NCI-H1092 (cell line): ENCODE results near the gene TTC7B.

Experiments
- DNase-seq: peaks from one replicate; lab custom pipeline; 2025; lab: John Stamatoyannopoulos, UW

Gene TTC7B

DNA sequence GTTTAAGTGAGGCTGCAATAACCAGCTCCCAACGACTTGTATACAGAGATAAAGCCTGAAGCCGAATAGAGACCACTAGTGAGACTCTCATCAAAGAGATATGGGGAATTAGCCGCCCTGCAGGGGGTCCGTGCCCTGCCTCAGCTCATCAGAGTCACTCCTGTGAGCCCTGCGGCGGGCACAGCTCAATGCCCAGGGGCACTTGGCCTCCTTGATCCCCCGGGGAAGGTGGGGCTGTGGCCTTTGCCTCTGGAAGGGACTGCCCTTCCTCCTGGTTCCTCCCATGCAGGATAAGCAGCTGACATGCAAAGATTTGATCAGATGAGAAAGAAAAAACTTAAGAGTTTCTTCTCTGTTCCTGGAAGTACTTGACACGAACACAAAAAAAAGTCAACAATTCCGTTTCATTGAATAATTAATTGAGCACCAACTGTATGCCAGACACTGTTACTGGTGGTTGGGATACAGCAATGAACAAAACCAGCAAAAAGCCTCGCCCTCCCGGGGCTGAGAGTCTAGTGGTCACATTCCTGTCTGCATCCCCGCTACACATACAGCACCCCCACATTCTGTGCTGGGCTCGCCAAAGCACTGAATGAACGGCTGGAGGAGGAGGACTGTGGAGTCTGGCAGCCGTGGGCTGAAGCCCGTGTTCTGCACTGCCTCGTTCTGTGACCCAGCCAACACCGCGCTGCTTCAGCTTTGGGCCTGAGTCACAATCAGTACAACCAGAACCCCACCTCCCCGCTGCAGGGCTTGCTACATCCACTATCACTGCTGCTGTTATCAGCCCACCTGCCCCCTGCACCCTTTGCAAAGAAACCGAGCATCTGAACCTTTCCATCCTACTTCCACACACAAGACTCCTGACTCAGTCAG is 10.3 kb downstream of the TTC7B start:
- DNase-seq: no peak

- DNase-seq: no peak
These were observed 11.2 kb downstream of the TTC7B start for GRCh38 chr14:90805084-90805391.

DNA sequence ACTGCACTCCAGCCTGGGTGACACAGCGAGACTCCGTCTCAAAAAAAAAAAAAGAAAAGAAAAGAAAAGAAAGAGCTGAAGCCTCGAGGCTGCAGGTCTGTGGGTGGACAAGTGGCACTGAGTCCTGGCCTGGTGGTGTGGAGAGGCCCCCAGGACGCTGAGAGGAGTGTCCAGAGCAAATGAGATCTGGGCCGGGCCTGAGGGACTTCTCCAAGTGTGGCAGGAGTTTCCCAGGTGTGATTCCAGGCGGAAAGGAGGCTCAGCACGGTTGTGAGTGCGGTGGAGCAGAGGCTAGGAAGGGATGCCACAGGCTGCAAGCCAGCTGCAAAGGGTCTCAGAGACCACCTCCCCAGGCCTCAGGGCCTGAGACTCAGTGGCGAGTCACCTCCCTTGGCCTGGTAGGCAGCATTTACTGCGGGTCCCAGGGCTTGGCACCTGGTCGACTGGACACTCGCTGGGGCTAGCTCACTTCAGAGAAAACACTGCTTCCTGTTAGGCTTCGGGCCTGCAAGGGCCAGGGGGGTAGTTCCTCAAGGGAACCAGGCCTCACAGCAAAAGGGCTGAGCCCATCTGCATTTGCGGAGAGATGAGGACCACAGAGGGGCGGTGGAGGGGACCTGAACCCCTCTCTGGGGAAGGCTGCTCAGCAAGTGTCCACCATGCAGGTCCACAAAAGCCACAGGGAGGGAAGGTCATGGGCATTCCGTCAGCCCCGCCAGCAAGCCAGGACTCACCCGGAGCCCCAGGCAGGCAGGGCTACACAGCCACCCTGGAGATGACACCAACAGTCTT is 11.7 kb downstream of the TTC7B start:
- no peak for DNase-seq

DNA sequence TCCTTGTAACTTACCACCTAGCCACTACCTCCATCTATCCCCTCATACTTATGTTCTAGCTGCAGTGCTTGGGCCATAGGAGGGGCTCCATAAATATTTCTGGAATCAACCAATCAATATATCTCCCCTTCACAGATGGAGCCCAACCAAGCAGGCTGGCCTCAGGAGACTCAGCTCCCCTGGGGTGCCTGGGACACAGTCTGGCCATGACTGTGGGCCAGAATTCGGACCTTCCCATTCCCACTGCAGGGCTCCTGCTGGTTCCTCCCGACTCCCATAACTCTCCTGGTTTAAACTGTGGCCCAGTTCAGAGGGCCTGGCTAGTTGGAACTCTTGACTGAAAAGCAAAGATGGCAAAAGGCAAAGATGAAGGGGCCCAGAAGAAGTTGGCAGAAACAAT is 13.0 kb downstream of the TTC7B start:
- DNase-seq: no peak

- no peak for DNase-seq
These were observed 16.8 kb downstream of the TTC7B start for GRCh38 chr14:90799420-90799819.

- DNase-seq: no peak
These were observed 18.3 kb downstream of the TTC7B start for GRCh38 chr14:90797919-90798318.

- no peak for DNase-seq
These were observed 18.8 kb downstream of the TTC7B start for GRCh38 chr14:90797451-90797850.

DNA sequence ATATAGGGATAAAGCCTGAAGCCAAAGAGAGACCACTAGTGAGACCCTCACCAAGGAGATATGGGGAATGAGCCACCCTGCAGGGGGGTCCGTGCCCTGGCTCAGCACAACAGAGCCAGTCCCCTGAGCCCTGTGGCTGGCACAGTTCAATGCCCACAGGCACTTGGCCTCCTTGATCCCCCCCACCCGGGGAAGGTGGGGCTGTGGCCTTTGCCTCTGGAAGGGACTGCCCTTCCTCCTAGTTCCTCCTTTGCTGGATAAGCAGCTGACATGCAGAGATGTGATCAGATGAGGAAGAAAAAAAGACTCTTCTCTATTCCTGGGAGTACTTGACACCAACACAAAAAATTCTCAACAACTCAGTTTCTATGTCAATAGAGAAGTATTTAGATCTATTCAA is 19.9 kb downstream of the TTC7B start:
- no peak for DNase-seq

DNA sequence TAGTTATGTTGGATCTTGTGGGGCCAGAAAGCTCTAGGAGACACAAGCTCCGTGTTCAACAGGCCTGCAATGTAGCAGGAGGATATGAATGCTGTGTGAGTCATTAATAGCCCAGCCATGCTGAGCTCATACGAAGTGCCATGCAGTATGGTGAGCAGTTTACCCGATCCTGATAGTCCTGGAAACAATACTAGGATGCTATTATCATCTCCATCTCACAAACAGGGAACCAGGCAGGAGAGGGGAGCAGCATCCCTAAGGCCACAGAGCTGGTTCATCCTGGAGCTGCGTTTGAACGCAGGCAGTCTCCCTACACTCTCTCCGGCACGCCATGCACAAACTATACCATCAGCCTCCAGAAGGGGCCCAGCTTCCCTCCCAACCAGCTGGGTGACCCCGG is 20.5 kb downstream of the TTC7B start:
- DNase-seq: no peak

DNA sequence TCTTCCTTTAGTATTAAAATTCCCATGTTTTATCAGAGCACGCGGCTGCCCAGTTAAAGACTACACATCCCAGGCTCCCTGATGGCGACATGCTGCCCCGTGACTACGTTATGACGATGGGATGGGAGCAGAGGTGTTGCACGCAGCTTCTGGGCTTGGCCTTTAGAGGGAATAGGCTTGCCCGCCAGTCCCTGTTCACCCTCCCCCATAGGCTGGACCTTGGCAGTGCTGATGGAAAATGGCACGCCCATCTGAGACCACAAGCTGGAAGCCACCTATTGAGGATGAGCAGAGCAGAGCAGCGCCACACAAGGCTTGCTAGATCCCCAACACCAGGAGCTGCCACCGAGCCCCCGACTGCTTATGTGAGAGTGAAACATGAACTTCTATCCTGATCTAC is 24.7 kb downstream of the TTC7B start:
- DNase-seq: no peak

GRCh38 chr14:90788031-90788430 is 28.2 kb downstream of the TTC7B start:
- DNase-seq: no peak

DNA sequence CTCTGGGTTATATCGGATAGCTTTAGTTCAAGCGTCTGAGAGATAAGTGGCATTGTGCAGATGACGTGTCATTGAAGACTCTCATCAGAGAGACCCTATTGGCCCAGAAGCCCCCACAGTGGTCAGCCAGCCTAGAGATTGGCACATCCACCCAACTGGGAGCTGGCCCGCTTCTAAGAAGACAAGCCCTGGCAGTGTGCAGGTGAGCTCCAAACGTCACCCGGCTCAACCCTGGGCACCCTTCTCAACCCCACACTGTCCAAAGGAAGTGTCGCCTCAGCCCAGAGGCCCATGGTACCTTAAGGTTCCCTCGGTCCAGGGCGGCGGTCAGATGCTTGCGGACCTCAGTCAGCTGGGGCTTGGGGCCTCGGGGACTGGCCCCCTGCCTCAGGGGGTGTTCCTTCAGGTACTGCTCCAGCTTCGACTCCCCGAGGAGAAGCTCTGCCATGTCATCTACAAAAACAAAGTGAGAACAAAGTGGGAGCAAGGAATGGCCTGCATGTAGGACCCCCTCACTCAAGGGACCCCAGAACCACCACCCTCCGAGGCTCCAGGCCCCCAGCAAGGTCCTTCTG is 30.3 kb downstream of the TTC7B start:
- no peak for DNase-seq

- DNase-seq: no peak
These were observed 30.8 kb downstream of the TTC7B start for GRCh38 chr14:90785471-90785870.

GRCh38 chr14:90784621-90785270 is 31.5 kb downstream of the TTC7B start:
- no peak for DNase-seq

DNA sequence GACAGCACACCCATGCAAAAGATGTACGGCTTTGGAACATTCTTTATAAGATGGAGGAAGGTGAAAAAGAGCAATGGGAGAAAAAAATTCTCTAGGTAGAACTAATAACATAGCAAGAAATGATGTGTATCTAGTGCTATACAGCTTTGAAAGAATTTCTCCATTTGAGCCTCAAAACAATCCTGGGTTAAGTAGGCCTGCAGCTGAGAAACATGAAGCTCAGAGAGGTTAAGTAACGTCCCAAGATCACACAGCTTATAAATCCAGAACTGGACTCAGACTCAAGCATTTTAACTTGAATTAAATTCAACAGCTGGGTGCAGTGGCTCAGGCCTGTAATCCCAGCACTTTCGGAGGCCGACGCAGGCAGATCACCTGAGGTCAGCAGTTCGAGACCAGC is 32.9 kb downstream of the TTC7B start:
- no peak for DNase-seq

DNA sequence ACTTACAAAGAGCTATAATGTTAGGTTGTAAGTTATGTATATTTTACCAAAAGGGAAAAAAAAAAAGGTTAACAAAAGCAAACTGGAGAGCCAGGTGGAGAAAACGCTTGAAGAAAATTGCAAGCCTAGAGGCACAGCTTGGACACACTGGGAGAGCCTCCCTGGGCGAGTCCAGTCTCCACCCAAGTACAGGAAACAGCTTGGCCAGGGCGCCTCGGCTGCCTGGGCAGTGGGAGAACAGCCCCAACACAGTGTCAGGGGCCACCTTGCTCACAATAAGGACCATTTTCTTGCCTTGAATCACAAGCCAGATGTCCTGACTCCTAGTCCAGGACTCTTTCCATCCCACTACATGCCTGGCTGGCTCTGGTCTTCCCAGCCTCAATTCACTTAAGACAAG is 33.3 kb downstream of the TTC7B start:
- no peak for DNase-seq

DNA sequence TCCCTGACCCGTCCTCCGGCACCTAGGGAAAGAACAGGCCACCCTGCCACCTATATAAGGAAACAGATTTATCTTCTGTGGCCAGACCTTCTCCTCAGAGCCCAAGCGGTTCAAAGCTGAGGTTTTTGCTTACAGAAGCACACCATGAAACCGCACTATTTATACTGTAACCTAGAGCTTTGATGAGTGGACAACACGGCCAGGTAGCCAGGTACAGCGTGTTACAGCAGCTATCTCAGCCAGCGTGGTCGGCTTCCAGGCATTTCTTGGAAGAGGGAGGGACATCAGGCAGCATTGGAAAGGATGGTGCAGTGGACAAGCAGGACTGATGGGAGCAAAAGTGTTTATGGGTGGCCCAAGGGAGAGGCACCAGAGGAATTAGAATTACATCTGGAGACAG is 34.4 kb downstream of the TTC7B start:
- no peak for DNase-seq

DNA sequence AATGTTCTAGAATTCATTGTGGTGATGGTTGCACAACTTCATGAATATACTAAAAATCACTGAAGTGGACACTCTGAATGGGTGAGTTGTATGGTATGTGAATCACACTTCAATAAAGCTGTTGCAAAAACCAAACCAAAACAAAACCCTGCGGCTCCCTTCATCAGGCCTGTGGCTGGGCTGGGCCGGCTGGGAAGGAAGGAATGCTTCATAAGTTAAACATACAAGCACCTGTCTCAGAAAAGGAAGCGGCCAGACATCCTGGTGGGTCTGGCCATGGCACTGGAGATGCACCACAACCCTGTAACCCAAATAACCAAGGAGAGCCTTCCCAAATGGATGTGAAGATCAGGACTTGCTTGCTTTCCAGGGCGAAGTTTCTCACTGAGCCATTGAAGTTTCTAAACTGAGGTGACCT is 34.9 kb downstream of the TTC7B start:
- DNase-seq: no peak

GRCh38 chr14:90780519-90780918 is 35.7 kb downstream of the TTC7B start:
- DNase-seq: no peak

- DNase-seq: peak; percentile 41
These were observed 37.5 kb downstream of the TTC7B start for GRCh38 chr14:90778571-90779255.

- DNase-seq: no peak
These were observed 38.3 kb downstream of the TTC7B start for GRCh38 chr14:90777830-90778485.

- no peak for DNase-seq
These were observed 38.9 kb downstream of the TTC7B start for GRCh38 chr14:90777358-90777757.
